Activated CD4-positive, alpha-beta T cell treated with anti-CD3 and anti-CD28 coated beads, Interleukin-2, amount 10 ng/mL, durations not matched to agents 7 days and 5 days (primary cell): ENCODE results near the gene UPF3A. TPM values are rescaled to one million over a fixed set of nuclear protein-coding genes. Genes with fewer than 3 reads are reported as not detected.

Experiments used
- CTCF ChIA-PET: fragments of 350-600 bp; sonication (Branson Sonifier 250); formaldehyde crosslinking; loops from one replicate; lab custom pipeline; 2021; ENCODE audit warnings: antibody characterized with exemption; lab: Charles Lee
- POLR2A ChIA-PET: fragments of 350-600 bp; sonication (Branson Sonifier 250); formaldehyde crosslinking; loops from one replicate; lab custom pipeline; 2021; ENCODE audit warnings: antibody characterized with exemption; lab: Charles Lee
- DNase-seq: peaks from one replicate; pipeline ENCODE4 v3.0.0-alpha.2; 2020
- H3K27ac Mint-ChIP-seq: one replicate; pipeline ENCODE4 v1.8.0; 2021; ENCODE audit warnings: mild to moderate bottlenecking, moderate library complexity, mixed read lengths
- H3K27me3 Mint-ChIP-seq: one replicate; pipeline ENCODE4 v1.8.0; 2021; ENCODE audit warnings: mixed read lengths
- H3K36me3 Mint-ChIP-seq: one replicate; pipeline ENCODE4 v1.8.0; 2021; ENCODE audit warnings: low read depth, mixed read lengths
- H3K4me1 Mint-ChIP-seq: one replicate; pipeline ENCODE4 v1.8.0; 2021; ENCODE audit warnings: mixed read lengths
- H3K4me3 Mint-ChIP-seq: one replicate; pipeline ENCODE4 v1.8.0; 2021; ENCODE audit warnings: mild to moderate bottlenecking, moderate library complexity, mixed read lengths
- H3K9me3 Mint-ChIP-seq: one replicate; pipeline ENCODE4 v1.8.0; 2021; ENCODE audit warnings: mixed read lengths
- total RNA-seq, 2 experiments: library from RNA; stranded (reverse); gene quantifications; one replicate each; pipeline ENCODE4 v1.2.3, GENCODE V29; 2021

UPF3A gene
- total RNA-seq, 2 experiments from 2014 or later: 55.1 to 62.1 TPM

- peaks cover 25% of the 10 kb centered on the region for H3K4me1 Mint-ChIP-seq
- DNase-seq: no peak
- no peak overlapping the region for H3K27ac Mint-ChIP-seq
- H3K36me3 Mint-ChIP-seq: peaks cover 19% of the 10 kb centered on the region
- H3K9me3 Mint-ChIP-seq: no peaks in the 10 kb centered on the region
- CTCF ChIA-PET: no interaction called here
- no peak overlapping the region for H3K4me3 Mint-ChIP-seq
- H3K27me3 Mint-ChIP-seq: no peaks in the 10 kb centered on the region
- POLR2A ChIA-PET: no interaction called here
Measured at GRCh38 chr13:114311908-114312307, 30.5 kb downstream of the UPF3A start.

GRCh38 chr13:114313061-114313860 lies 31.9 kb downstream of the UPF3A start:
- CTCF ChIA-PET: interaction anchor here (1.0 kb wide), 1 partner anchor 23 kb away, joined by 6 read pairs; no protein-coding TSS in a partner anchor
- Mint-ChIP-seq H3K4me1 (peaks cover 35% of the 10 kb centered on the region), H3K36me3 (peaks cover 17% of the 10 kb centered on the region), H3K4me3 (peak overlapping the region; percentile 87), H3K27ac (peak overlapping the region; percentile 94), H3K27me3 (no peaks in the 10 kb centered on the region), H3K9me3 (no peaks in the 10 kb centered on the region)
- DNase-seq: no peak
- POLR2A ChIA-PET: no interaction called here

GRCh38 chr13:114314074-114314912 lies 32.9 kb downstream of the UPF3A start, which contains the start of gene CHAMP1:
Gene CHAMP1, plus strand, starts transcription at chr13:114314503. Its CDS starts 9,340 bp downstream, at chr13:114323843.
- Mint-ChIP-seq H3K36me3 (peaks cover 20% of the 10 kb centered on the region), H3K27me3 (no peaks in the 10 kb centered on the region), H3K4me1 (peaks cover 45% of the 10 kb centered on the region), H3K9me3 (no peaks in the 10 kb centered on the region), H3K4me3 (peak within 1 kb of the TSS; percentile 91), H3K27ac (peak within 1 kb of the TSS; percentile 94)
- DNase-seq: peak; percentile 93
- POLR2A ChIA-PET: no interaction called here
- CTCF ChIA-PET: interaction anchor here (1.0 kb wide), 1 partner anchor 22 kb away, joined by 6 read pairs; no protein-coding TSS in a partner anchor

- Mint-ChIP-seq H3K9me3 (no peaks in the 10 kb centered on the region), H3K4me1 (peaks cover 55% of the 10 kb centered on the region), H3K27ac (peak overlapping the region; percentile 83), H3K4me3 (peak overlapping the region; percentile 91), H3K27me3 (no peaks in the 10 kb centered on the region), H3K36me3 (peaks cover 28% of the 10 kb centered on the region)
- CTCF ChIA-PET: no interaction called here
- DNase-seq: no peak
- POLR2A ChIA-PET: no interaction called here
Measured at GRCh38 chr13:114315074-114315785, 33.8 kb downstream of the UPF3A start.

GRCh38 chr13:114318624-114319023 lies 37.2 kb downstream of the UPF3A start:
- Mint-ChIP-seq H3K4me3 (no peak overlapping the region), H3K4me1 (peaks cover 51% of the 10 kb centered on the region), H3K27ac (no peak overlapping the region), H3K36me3 (peaks cover 53% of the 10 kb centered on the region), H3K9me3 (no peaks in the 10 kb centered on the region), H3K27me3 (no peaks in the 10 kb centered on the region)
- ChIA-PET POLR2A (no interaction called here), CTCF (interaction anchor here (0.7 to 1.5 kb wide), 3 partner anchors 10 to 17 kb away, joined by 3 read pairs; no protein-coding TSS in a partner anchor)
- DNase-seq: no peak

- ChIA-PET POLR2A (no interaction called here), CTCF (interaction anchor here (1.1 to 1.5 kb wide), 2 partner anchors 9 to 16 kb away, joined by 3 read pairs; no protein-coding TSS in a partner anchor)
- no peaks in the 10 kb centered on the region for H3K27me3 Mint-ChIP-seq
- no peaks in the 10 kb centered on the region for H3K9me3 Mint-ChIP-seq
- peaks cover 47% of the 10 kb centered on the region for H3K4me1 Mint-ChIP-seq
- H3K4me3 Mint-ChIP-seq: no peak overlapping the region
- H3K27ac Mint-ChIP-seq: peak overlapping the region; percentile 47
- DNase-seq: no peak
- H3K36me3 Mint-ChIP-seq: peaks cover 59% of the 10 kb centered on the region
Measured at GRCh38 chr13:114319441-114319913, 38.1 kb downstream of the UPF3A start.

GRCh38 chr13:114320065-114320464 lies 38.7 kb downstream of the UPF3A start:
- DNase-seq: no peak
- no peaks in the 10 kb centered on the region for H3K9me3 Mint-ChIP-seq
- H3K4me3 Mint-ChIP-seq: no peak overlapping the region
- ChIA-PET POLR2A (no interaction called here), CTCF (interaction anchor here (1.5 kb wide), 1 partner anchor 17 kb away, joined by 3 read pairs; no protein-coding TSS in a partner anchor)
- H3K36me3 Mint-ChIP-seq: peaks cover 61% of the 10 kb centered on the region
- H3K4me1 Mint-ChIP-seq: peaks cover 47% of the 10 kb centered on the region
- no peaks in the 10 kb centered on the region for H3K27me3 Mint-ChIP-seq
- H3K27ac Mint-ChIP-seq: peak overlapping the region; percentile 47

GRCh38 chr13:114321256-114321655 lies 39.9 kb downstream of the UPF3A start:
- no peak for DNase-seq
- Mint-ChIP-seq H3K9me3 (no peaks in the 10 kb centered on the region), H3K27me3 (no peaks in the 10 kb centered on the region), H3K4me3 (no peak overlapping the region), H3K36me3 (peaks cover 66% of the 10 kb centered on the region), H3K27ac (no peak overlapping the region), H3K4me1 (peaks cover 49% of the 10 kb centered on the region)
- ChIA-PET POLR2A (no interaction called here), CTCF (interaction anchor here (1.5 kb wide), 1 partner anchor 39 kb away, joined by 3 read pairs; the partner anchor contains the start of gene UPF3A)

- Mint-ChIP-seq H3K4me1 (peaks cover 36% of the 10 kb centered on the region), H3K9me3 (no peaks in the 10 kb centered on the region), H3K27me3 (no peaks in the 10 kb centered on the region), H3K36me3 (peaks cover 68% of the 10 kb centered on the region), H3K27ac (no peak overlapping the region), H3K4me3 (no peak overlapping the region)
- DNase-seq: no peak
- CTCF ChIA-PET: interaction anchor here (0.6 to 0.8 kb wide), 2 partner anchors 19 to 212 kb away, joined by 3 read pairs; no protein-coding TSS in a partner anchor
- POLR2A ChIA-PET: no interaction called here
Measured at GRCh38 chr13:114323349-114323748, 41.9 kb downstream of the UPF3A start.

- DNase-seq: no peak
- Mint-ChIP-seq H3K4me3 (no peak overlapping the region), H3K27ac (no peak overlapping the region), H3K27me3 (no peaks in the 10 kb centered on the region), H3K36me3 (peaks cover 70% of the 10 kb centered on the region), H3K9me3 (no peaks in the 10 kb centered on the region), H3K4me1 (peaks cover 26% of the 10 kb centered on the region)
- CTCF ChIA-PET: no interaction called here
- POLR2A ChIA-PET: no interaction called here
Measured at GRCh38 chr13:114324334-114324733, 42.9 kb downstream of the UPF3A start.

GRCh38 chr13:114325729-114326128 lies 44.3 kb downstream of the UPF3A start:
- Mint-ChIP-seq H3K9me3 (no peaks in the 10 kb centered on the region), H3K36me3 (peaks cover 60% of the 10 kb centered on the region), H3K4me1 (peaks cover 14% of the 10 kb centered on the region), H3K27ac (no peak overlapping the region), H3K4me3 (no peak overlapping the region), H3K27me3 (no peaks in the 10 kb centered on the region)
- CTCF ChIA-PET: no interaction called here
- POLR2A ChIA-PET: no interaction called here
- no peak for DNase-seq

- DNase-seq: no peak
- H3K27me3 Mint-ChIP-seq: no peaks in the 10 kb centered on the region
- H3K9me3 Mint-ChIP-seq: no peaks in the 10 kb centered on the region
- H3K27ac Mint-ChIP-seq: no peak overlapping the region
- H3K4me3 Mint-ChIP-seq: no peak overlapping the region
- ChIA-PET CTCF (interaction anchor here (0.9 to 1.4 kb wide), 2 partner anchors 9 to 11 kb away, joined by 3 read pairs; no protein-coding TSS in a partner anchor), POLR2A (no interaction called here)
- peaks cover 13% of the 10 kb centered on the region for H3K4me1 Mint-ChIP-seq
- peaks cover 42% of the 10 kb centered on the region for H3K36me3 Mint-ChIP-seq
Measured at GRCh38 chr13:114328034-114328433, 46.6 kb downstream of the UPF3A start.
